ENCODE results near the gene OR52E6.
A peak's percentile ranks its signal among the peaks of the same experiment; 100 is the strongest.

DNA sequence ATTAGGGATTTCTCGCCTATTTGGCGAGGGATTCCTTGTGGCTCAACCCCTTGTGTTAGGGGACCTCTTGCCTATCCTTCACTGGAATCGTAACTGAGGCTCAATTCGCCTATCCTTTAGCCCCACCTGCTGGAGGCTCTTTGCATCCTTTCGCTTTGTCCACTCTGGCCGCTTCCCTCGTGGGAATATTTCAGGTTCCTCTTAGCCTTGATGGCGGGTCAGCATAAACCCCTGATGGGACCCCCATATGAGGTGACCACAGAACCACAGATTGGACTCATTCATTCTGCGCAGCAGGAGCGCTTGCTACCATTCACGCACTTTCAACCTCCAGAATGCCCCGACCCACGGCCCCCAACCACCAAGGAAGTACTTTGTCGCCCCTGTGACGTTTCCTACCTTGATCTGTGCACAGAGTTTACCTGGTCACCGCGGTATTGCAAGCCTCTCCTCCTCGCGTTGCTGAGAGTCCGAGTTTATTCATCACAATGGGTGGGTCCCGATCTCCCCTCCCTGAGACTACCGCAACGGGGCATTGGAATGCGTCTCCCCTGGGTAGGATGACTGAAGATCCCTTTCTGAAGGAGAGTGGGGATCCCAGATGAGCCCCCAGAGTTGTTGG is 33.1 kb downstream of the OR52E6 start, which contains the start of gene OR52N2:
- TF ChIP-seq, protein P1, sequence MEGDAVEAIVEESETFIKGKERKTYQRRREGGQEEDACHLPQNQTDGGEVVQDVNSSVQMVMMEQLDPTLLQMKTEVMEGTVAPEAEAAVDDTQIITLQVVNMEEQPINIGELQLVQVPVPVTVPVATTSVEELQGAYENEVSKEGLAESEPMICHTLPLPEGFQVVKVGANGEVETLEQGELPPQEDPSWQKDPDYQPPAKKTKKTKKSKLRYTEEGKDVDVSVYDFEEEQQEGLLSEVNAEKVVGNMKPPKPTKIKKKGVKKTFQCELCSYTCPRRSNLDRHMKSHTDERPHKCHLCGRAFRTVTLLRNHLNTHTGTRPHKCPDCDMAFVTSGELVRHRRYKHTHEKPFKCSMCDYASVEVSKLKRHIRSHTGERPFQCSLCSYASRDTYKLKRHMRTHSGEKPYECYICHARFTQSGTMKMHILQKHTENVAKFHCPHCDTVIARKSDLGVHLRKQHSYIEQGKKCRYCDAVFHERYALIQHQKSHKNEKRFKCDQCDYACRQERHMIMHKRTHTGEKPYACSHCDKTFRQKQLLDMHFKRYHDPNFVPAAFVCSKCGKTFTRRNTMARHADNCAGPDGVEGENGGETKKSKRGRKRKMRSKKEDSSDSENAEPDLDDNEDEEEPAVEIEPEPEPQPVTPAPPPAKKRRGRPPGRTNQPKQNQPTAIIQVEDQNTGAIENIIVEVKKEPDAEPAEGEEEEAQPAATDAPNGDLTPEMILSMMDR (conservative IDR thresholded peaks at IDR 0.05): peak; percentile 87
- TF ChIP-seq ZFX (IDR thresholded peaks at IDR 0.05): no peak
